Lower leg skin (tissue), 4 donors: ENCODE data around the gene LRRC17. TPM values are rescaled to one million over a fixed set of nuclear protein-coding genes. Genes with fewer than 3 reads are reported as not detected.

Experiments
- DNase-seq, 2 donors: peaks; one replicate each; pipeline ENCODE4 v3.0.0-alpha.2; 2019; ENCODE audit warnings: low spot score in 2 of 2
- H3K4me3 ChIP-seq: fragments of 200-600 bp; sonication (generic); 2 replicates; pipeline ENCODE4 v1.5.1; 2017; ENCODE audit warnings: mild to moderate bottlenecking, low read depth; ENCODE audit not compliant: poor library complexity, severe bottlenecking
- CTCF ChIP-seq, 3 donors: fragments of 450-650 bp; IDR thresholded peaks; one replicate each; pipeline ENCODE4 v1.5.1; 2016; ENCODE audit warnings: antibody characterized with exemption in 3 of 3, mild to moderate bottlenecking in 3 of 3, moderate library complexity in 2 of 3
- POLR2A ChIP-seq, 2 donors: fragments of 450-650 bp; IDR thresholded peaks; one replicate each; pipeline ENCODE4 v1.6.1; 2016 to 2017; ENCODE audit warnings: antibody characterized with exemption in 2 of 2, mild to moderate bottlenecking in 1 of 2, moderate library complexity in 1 of 2
- WGBS, 2 donors: methylation state at CpG; one replicate each; pipeline ENCODE4 v1.1.5; 2018; 5-methylcytosine and 5-hydroxymethylcytosine counted together
- intact Hi-C: fragments of 100-400 bp; cut with DNase I; formaldehyde crosslinking; loops from one replicate; pipeline ENCODE4 v1.15.0; 2023; ENCODE audit warnings: low total_unique reads
- total RNA-seq, 4 donors: library from RNA; depleted of rRNA; stranded (reverse); fragments of >200 nt; gene quantifications; one replicate each; pipeline ENCODE4 v1.1.0, GENCODE V29; 2016

The LRRC17 gene
- 1 to 10 TPM; 1.1 to 4.4 (median 3.2) TPM for total RNA-seq

- WGBS, 2 donors: 25 to 44% methylated on average over 6 of the region's 6 CpGs
- no peak for DNase-seq
- no peak within 1 kb of the TSS for H3K4me3 ChIP-seq
- intact Hi-C loops: no loop called here
- TF ChIP-seq POLR2A (IDR thresholded peaks at IDR 0.05) (no peak), CTCF (IDR thresholded peaks at IDR 0.05) (no peak)
Observed at GRCh38 chr7:102912742-102913141, at the start of gene LRRC17. Gene LRRC17 (plus strand): TSS chr7:102913000. CDS start chr7:102933914, 20,914 bp downstream.

GRCh38 chr7:102864958-102865357 is 47.8 kb upstream of the LRRC17 start:
- no peak for TF ChIP-seq CTCF (IDR thresholded peaks at IDR 0.05)
- TF ChIP-seq POLR2A (IDR thresholded peaks at IDR 0.05): no peak
- H3K4me3 ChIP-seq: no peak overlapping the region
- 72 to 81% methylated on average over 2 of the region's 2 CpGs for WGBS, 2 donors
- intact Hi-C loops: no loop called here
- no peak for DNase-seq

GRCh38 chr7:102866535-102867215 is 46.1 kb upstream of the LRRC17 start:
- 82 to 85% methylated on average over 3 of the region's 3 CpGs for WGBS, 2 donors
- H3K4me3 ChIP-seq: no peak overlapping the region
- intact Hi-C loops: no loop called here
- TF ChIP-seq POLR2A (IDR thresholded peaks at IDR 0.05) (no peak), CTCF (IDR thresholded peaks at IDR 0.05) (no peak)
- no peak for DNase-seq

GRCh38 chr7:102869195-102869594 is 43.6 kb upstream of the LRRC17 start:
- H3K4me3 ChIP-seq: no peak overlapping the region
- TF ChIP-seq POLR2A (IDR thresholded peaks at IDR 0.05): no peak
- TF ChIP-seq CTCF (IDR thresholded peaks at IDR 0.05): no peak
- DNase-seq: no peak
- intact Hi-C loops: no loop called here
- WGBS, 2 donors: 73 to 86% methylated on average over 5 of the region's 5 CpGs

- TF ChIP-seq CTCF (IDR thresholded peaks at IDR 0.05) (no peak), POLR2A (IDR thresholded peaks at IDR 0.05) (no peak)
- H3K4me3 ChIP-seq: no peak overlapping the region
- WGBS, 2 donors: 95 to 96% methylated on average over 2 of the region's 2 CpGs
- intact Hi-C loops: no loop called here
- no peak for DNase-seq
Observed at GRCh38 chr7:102872460-102872859, 40.3 kb upstream of the LRRC17 start.
